Vagina (tissue), 2 donors: Measurements from ENCODE around the gene CTDSP1. TPM values are rescaled to one million over a fixed set of nuclear protein-coding genes. Genes with fewer than 3 reads are reported as not detected.

Experiments
- DNase-seq, 2 donors: peaks; one replicate each; pipeline ENCODE4 v3.0.0-alpha.2; 2017; ENCODE audit errors: extremely low spot score in 2 of 2
- H3K27ac ChIP-seq: fragments of 200-600 bp; sonication (generic); one replicate; pipeline ENCODE4 v1.5.1; 2019
- H3K27me3 ChIP-seq: fragments of 200-600 bp; sonication (generic); one replicate; pipeline ENCODE4 v1.5.1; 2019
- H3K36me3 ChIP-seq, 2 donors: fragments of 200-600 bp; sonication (generic); one replicate each; pipeline ENCODE4 v1.5.1; 2017 to 2019
- H3K4me1 ChIP-seq: fragments of 200-600 bp; sonication (generic); one replicate; pipeline ENCODE4 v1.5.1; 2019
- H3K4me3 ChIP-seq, 2 donors: fragments of 200-600 bp; sonication (generic); 1 replicate in 1 of 2; 2 replicates in 1 of 2; pipeline ENCODE4 v1.5.1; 2016 to 2019
- H3K9me3 ChIP-seq: fragments of 200-600 bp; sonication (generic); one replicate; pipeline ENCODE4 v1.5.1; 2019
- POLR2A ChIP-seq, 2 donors: fragments of 450-650 bp; IDR thresholded peaks; one replicate each; pipeline ENCODE4 v1.6.1; 2017; ENCODE audit warnings: antibody characterized with exemption in 2 of 2, mild to moderate bottlenecking in 2 of 2, moderate library complexity in 2 of 2
- POLR2AphosphoS5 ChIP-seq, 2 donors: sonication (generic); formaldehyde crosslinking; IDR thresholded peaks; one replicate each; pipeline ENCODE4 v1.9.0; 2017; ENCODE audit warnings: antibody characterized with exemption in 2 of 2, mild to moderate bottlenecking in 2 of 2, low read depth in 1 of 2; ENCODE audit not compliant: insufficient read depth in 1 of 2
- intact Hi-C: fragments of 100-400 bp; cut with DNase I; formaldehyde crosslinking; loops from one replicate; pipeline ENCODE4 v1.15.1; 2023
- total RNA-seq: library from RNA; depleted of rRNA; stranded (reverse); fragments of >200 nt; gene quantifications from one replicate; pipeline ENCODE4 v1.2.3, GENCODE V29; 2016
- TF ChIP-seq, protein P1 (sequence below), 3 experiments: fragments of 450-650 bp in 2 of 3; fragments of 200-600 bp in 1 of 3; sonication (generic) in 1 of 3; IDR thresholded peaks; one replicate each; pipeline ENCODE4 v1.5.1; 2017 to 2019; ENCODE audit warnings: antibody characterized with exemption in 3 of 3, mild to moderate bottlenecking in 2 of 3, moderate library complexity in 2 of 3

CTDSP1 gene
- total RNA-seq, 1 donor from 2014 or later, result 103 TPM

DNA sequence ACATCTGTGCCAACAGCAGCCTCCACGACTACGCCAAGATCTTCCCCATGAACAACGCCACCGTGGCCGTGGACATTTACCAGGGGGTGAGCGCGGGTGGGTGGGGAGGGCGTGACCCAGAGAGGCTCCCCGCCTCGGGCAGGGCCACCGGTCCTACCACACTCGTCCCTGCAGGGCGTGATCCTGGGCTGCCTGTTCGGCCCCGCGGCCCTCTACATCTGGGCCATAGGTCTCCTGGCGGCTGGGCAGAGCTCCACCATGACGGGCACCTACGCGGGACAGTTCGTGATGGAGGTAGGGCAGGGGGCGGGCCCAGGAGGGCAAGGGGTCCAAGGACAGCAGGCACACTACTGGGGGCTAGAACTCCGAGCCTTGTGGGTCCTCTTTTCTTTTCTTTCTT lies 8.5 kb upstream of the CTDSP1 start:
- Histone ChIP-seq H3K27ac (no peak overlapping the region), H3K36me3 (no peaks in the 10 kb centered on the region), H3K9me3 (no peaks in the 10 kb centered on the region), H3K4me3 (no peak overlapping the region), H3K4me1 (peaks cover 14% of the 10 kb centered on the region), H3K27me3 (no peaks in the 10 kb centered on the region)
- no peak for DNase-seq
- intact Hi-C loops, result no loop called here
- no peak for TF ChIP-seq POLR2A (IDR thresholded peaks at IDR 0.05)
- TF ChIP-seq, protein P1, sequence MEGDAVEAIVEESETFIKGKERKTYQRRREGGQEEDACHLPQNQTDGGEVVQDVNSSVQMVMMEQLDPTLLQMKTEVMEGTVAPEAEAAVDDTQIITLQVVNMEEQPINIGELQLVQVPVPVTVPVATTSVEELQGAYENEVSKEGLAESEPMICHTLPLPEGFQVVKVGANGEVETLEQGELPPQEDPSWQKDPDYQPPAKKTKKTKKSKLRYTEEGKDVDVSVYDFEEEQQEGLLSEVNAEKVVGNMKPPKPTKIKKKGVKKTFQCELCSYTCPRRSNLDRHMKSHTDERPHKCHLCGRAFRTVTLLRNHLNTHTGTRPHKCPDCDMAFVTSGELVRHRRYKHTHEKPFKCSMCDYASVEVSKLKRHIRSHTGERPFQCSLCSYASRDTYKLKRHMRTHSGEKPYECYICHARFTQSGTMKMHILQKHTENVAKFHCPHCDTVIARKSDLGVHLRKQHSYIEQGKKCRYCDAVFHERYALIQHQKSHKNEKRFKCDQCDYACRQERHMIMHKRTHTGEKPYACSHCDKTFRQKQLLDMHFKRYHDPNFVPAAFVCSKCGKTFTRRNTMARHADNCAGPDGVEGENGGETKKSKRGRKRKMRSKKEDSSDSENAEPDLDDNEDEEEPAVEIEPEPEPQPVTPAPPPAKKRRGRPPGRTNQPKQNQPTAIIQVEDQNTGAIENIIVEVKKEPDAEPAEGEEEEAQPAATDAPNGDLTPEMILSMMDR (IDR thresholded peaks at IDR 0.05), result no peak
- TF ChIP-seq POLR2AphosphoS5 (IDR thresholded peaks at IDR 0.05; ENCODE audit: insufficient read depth in 1 of 2, low read depth in 1 of 2), result no peak

GRCh38 chr2:218392459-218392858 lies 7.2 kb upstream of the CTDSP1 start:
- DNase-seq, result no peak
- intact Hi-C loops, result no loop called here
- Histone ChIP-seq H3K9me3 (no peaks in the 10 kb centered on the region), H3K4me1 (peaks cover 18% of the 10 kb centered on the region), H3K27ac (no peak overlapping the region), H3K27me3 (no peaks in the 10 kb centered on the region), H3K36me3 (no peaks in the 10 kb centered on the region), H3K4me3 (no peak overlapping the region)
- TF ChIP-seq, protein P1 (IDR thresholded peaks at IDR 0.05), result no peak
- TF ChIP-seq POLR2A (IDR thresholded peaks at IDR 0.05) (no peak), POLR2AphosphoS5 (IDR thresholded peaks at IDR 0.05; ENCODE audit: insufficient read depth in 1 of 2, low read depth in 1 of 2) (no peak)

GRCh38 chr2:218392891-218393462 lies 6.7 kb upstream of the CTDSP1 start:
- H3K4me1 ChIP-seq, result peaks cover 18% of the 10 kb centered on the region
- H3K27ac ChIP-seq, result no peak overlapping the region
- no peaks in the 10 kb centered on the region for H3K9me3 ChIP-seq
- intact Hi-C loops, result no loop called here
- no peaks in the 10 kb centered on the region for H3K27me3 ChIP-seq
- H3K36me3 ChIP-seq, result no peaks in the 10 kb centered on the region
- no peak overlapping the region for H3K4me3 ChIP-seq
- DNase-seq, result no peak
- TF ChIP-seq POLR2AphosphoS5 (IDR thresholded peaks at IDR 0.05; ENCODE audit: insufficient read depth in 1 of 2, low read depth in 1 of 2) (no peak), POLR2A (IDR thresholded peaks at IDR 0.05) (no peak)
- TF ChIP-seq, protein P1 (IDR thresholded peaks at IDR 0.05), result no peak

DNA sequence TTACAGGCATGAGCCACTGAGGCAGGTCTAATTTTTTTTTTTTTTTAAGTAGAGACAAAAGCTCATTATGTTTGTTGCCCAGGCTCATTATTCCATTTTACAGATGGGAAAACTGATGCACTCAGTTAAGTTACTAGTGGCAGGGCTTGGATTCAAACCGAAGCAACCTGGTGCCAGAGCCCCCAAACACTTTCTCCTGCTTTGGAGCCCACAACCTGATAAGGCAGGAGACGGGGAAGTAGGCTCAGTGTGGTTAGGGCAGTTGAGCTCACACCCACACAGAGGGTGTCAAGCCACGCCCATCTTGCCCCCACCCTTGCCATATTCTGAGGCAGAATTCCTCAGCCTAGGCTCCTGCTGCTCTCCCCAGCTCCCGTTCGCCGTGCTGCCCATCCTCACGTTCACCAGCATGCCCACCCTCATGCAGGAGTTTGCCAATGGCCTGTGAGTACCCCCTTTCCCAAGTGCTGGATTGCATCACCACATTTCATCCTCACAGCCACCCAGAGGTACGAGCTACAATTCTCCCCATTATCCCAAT lies 5.8 kb upstream of the CTDSP1 start:
- no peaks in the 10 kb centered on the region for H3K9me3 ChIP-seq
- no peak overlapping the region for H3K27ac ChIP-seq
- TF ChIP-seq POLR2AphosphoS5 (IDR thresholded peaks at IDR 0.05; ENCODE audit: insufficient read depth in 1 of 2, low read depth in 1 of 2), result no peak
- TF ChIP-seq, protein P1 (IDR thresholded peaks at IDR 0.05), result no peak
- TF ChIP-seq POLR2A (IDR thresholded peaks at IDR 0.05), result no peak
- no peak for DNase-seq
- H3K36me3 ChIP-seq, result no peaks in the 10 kb centered on the region
- no peaks in the 10 kb centered on the region for H3K27me3 ChIP-seq
- intact Hi-C loops, result no loop called here
- H3K4me3 ChIP-seq, result no peak overlapping the region
- H3K4me1 ChIP-seq, result peaks cover 16% of the 10 kb centered on the region
